HG02840 (cell line): Measurements from ENCODE around the gene PHETA1.

Experiments used
- ATAC-seq: cut with Tn5 transposase; IDR thresholded peaks from one replicate; pipeline ENCODE4 v1.9.1; 2021; ENCODE audit warnings: mild to moderate bottlenecking, moderate library complexity, moderate number of reproducible peaks; ENCODE audit not compliant: unreplicated experiment, low FRiP score

PHETA1 gene

DNA sequence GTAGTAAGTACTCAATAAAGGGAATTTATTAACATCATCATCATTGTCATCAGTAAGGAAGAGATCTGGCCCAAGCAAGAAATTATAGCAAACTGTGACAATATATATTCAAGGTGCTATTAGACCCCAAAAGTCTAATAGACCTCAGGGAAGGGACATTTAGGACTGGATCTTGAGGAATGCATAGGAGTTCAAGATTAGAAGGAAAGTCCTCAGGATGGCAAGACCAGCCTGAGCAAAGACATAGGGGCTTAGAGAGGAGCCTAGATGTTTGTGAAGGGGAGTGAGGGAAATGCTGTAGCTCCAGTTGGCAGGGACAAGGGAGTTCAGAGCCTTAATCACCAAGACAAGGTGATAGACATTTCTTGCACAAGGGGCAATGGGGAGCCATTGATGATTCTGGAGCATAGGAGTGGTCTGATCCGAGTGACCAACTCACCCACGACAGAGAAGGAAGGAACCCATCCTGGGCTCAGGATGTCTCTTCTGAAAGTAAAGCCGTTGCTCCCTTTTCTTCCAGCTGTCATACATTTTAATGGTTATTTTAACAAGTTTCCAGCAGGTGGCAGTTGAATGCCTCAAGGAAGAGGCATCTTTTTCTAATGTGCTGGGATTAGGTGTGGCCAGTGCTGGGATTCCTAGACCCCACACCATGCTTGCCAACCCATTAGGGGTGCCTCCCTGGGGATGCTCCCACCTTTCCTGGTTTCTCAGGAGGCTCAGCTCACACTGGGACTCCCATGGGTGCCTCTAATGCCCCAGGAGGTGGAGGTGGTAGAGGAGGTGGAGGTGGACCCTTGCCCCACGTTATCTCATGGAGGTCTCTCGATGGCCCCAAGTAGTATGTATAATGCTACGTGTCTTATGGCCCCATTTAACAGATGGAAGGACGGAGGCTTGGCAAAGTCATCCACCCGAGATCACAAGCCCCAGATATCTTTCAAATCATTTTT is 37.8 kb downstream of the PHETA1 start:
- ATAC-seq: no peak

DNA sequence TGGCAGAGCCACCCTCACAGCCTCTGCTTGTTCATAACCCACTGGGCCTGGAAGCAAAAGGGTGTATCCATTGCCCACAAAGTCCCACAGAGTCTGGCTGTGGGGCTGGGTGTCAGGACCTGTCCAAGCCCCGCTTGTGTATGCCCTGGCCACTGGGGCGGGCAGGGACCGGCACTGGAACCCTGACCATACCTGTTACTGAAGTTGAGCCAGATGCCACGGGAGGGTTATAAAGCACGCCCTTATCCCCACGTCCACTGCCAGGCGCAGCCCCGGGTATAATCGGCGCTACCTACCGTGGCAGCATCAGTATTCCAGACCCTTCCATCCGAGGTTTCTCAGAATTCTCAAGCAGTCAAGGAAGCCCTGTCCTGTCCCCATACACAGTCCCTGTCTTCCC is 40.8 kb downstream of the PHETA1 start:
- ATAC-seq: no peak

DNA sequence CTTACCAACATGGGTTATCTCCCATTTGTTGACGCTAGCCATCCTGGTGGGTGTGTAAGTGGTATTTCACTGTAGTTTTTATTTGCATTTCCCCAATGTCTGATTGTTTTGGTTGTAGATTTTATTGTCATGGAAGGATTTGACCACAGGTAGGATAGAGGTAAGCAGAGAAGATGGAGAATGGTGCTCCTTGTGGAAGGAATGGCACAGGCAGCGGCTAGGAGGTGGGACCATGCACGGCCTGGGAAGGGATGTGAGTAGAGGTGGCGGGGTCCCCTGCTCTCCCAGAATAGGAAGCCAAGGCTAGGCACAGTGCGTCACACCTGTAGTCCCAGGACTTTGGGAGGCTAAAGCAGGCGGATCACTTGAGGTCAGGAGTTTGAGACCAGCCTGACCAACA is 41.4 kb downstream of the PHETA1 start:
- ATAC-seq: no peak

DNA sequence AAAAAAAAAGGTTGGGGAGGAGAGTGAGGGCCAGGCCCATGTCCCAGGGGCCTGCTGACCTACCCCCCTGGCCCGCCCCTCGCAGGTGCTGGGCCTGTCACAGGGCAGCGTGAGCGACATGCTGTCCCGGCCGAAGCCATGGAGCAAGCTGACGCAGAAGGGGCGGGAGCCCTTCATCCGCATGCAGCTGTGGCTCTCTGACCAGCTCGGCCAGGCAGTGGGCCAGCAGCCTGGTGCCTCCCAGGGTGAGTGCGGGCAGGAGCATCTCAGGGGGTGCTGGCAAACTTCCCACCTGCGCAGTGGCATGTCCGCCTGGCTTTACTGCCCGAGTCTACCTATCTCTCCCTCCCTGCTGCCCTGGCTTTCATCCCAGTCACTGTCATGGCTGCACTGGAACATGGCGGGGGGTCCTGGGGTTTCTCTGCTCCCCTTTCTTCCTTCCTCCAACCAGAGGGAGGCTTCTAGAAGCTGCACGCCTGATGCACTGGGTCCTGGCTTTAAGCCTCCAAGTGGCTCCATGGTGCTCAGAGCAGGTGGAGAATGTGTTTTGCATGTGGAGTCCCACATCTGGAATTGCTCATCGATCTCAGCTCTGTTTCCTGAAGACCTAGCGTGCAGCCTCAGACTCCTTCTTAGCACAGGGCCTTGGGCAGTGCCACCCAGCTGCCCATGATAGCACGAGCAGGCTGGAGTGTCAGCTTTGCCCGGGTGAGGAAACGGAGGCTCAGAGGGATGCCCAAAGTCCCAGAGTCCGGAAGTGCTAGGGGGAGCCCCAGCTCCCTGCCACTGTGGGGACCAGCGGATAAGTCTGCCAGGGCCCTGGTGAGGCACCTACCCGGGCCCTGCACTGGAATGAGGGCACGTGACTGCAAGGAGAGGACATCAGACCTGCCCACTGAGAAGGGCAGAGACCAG is 46.3 kb downstream of the PHETA1 start:
- no peak for ATAC-seq

DNA sequence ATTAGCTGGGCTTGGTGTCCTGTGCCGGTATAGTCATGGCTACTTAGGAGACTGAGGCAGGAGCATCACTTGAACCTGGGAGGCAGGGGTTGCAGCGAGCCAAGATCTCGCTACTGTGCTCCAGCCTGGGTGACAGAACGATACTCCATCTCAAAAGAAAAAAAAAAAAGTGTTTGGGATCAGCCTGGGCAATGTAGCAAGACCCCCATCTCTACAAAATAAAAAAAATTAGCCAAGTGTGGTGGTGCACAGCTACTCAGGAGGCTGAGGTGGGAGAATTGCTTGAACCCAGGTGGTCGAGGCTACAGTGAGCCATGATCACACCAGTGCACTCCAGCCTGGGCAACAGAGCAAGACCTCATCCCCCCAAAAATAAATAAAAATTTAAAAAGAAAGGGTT is 47.6 kb downstream of the PHETA1 start:
- no peak for ATAC-seq

DNA sequence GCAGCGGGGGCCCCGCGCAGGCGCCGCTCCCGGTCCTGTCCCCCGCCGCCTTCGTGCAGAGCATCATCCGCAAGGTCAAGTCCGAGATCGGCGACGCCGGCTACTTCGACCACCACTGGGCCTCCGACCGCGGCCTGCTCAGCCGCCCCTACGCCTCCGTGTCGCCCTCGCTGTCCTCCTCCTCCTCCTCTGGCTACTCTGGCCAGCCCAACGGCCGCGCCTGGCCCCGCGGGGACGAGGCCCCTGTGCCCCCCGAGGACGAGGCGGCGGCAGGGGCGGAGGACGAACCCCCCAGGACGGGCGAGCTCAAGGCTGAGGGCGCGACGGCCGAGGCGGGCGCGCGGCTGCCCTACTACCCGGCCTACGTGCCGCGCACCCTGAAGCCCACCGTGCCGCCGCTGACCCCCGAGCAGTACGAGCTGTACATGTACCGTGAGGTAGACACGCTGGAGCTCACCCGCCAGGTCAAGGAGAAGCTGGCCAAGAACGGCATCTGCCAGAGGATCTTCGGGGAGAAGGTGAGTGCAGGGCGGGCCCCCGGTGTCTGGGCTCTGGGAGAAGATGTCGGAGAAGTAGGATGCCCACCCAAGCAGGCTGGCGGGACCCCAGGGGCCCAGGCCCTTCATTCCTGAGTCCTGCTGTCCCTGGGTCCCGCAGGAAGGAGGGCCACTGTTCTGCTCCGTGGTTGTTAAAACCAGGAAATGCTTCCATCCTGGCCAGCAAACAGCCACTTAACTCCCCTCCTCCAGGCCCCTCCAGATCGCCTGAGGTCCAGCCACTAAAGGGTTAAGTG is 48.4 kb downstream of the PHETA1 start:
- ATAC-seq: no peak

DNA sequence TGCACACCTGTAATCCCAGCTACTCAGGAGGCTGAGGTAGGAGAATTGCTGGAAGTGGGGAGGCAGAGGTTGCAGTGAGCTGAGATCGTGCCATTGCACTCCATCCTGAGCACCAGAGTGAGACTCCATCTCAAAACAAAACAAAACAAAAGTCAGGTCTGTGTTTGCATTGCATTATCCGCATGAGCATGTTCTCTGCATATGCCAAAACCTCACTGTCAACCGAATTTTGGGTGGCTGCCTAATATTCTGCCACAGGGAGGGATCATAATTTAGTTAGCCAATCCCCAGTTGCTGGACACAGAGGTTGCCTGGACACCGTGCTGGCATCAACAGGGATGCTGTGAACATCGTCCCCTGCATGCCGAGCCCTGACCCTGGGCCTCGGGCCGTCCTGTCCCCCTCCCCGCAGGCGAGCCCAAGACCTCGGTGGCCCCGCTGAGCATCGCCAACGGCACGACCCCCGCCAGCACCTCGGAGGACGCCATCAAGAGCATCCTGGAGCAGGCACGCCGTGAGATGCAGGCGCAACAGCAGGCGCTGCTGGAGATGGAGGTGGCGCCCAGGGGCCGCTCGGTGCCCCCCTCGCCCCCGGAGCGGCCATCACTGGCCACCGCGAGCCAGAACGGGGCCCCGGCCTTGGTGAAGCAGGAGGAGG is 49.2 kb downstream of the PHETA1 start:
- no peak for ATAC-seq

DNA sequence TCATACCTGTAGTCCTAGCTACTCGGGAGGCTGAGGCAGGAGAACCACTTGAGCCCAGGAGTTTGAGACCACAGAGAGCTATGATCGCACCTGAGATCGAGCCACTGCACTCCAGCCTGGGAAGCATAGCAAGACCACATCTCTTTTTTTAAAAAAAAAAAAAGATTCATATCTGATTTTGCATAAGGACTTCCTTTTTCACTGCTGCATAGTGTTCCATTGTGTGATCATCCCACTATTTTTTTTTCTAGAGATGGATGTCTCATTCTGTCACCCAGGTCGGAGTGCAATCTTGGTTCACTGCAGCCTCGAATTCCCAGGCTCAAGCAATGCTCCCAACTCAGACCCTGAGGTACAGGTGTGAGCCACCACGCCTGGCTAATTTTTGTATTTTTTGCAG is 50.4 kb downstream of the PHETA1 start:
- no peak for ATAC-seq

DNA sequence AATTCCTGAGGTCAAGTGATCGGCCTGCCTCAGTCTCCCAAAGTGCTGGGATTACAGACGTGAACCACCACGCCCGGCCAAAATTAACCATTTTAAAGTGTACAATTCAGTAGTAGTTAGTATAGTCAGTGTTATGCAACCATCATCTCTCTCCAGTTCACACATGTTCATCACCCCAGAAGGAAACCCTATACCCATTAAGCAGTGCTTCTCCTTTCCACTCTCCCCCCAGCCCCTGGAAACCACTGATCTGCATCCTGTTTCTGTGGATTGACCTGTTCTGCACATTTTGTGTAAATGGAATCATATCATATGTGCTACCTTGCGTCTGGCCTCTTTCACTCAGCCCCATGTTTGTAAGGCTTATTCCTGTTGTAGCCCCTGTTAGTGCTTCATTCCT is 52.2 kb downstream of the PHETA1 start:
- no peak for ATAC-seq

DNA sequence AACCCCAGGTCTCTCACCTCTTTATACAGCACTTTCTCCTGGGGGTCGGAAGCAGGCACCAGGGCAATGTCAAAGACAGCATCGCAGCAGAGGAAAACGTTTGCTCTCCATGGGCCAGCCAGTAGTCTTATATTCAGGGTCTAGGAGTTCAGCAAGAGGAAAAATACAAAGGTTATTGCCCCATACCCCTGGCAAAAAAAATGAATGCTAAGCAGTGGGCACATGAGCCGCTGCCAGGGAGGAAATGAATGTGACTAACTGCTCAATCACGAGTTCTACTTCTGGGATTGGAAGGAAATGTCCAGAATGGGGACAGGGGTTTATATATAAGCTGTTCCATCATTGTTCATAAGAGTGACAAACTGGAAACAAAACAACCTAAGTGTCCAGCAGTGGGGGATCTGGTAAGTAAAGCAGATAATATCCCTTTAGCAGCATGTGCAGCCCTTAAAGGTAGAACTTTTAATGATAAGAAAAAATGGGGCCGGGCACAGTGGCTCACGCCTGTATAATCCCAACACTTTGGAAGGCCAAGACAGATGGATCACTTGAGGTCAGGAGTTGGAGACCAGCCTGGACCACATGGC is 53.8 kb downstream of the PHETA1 start:
- no peak for ATAC-seq

DNA sequence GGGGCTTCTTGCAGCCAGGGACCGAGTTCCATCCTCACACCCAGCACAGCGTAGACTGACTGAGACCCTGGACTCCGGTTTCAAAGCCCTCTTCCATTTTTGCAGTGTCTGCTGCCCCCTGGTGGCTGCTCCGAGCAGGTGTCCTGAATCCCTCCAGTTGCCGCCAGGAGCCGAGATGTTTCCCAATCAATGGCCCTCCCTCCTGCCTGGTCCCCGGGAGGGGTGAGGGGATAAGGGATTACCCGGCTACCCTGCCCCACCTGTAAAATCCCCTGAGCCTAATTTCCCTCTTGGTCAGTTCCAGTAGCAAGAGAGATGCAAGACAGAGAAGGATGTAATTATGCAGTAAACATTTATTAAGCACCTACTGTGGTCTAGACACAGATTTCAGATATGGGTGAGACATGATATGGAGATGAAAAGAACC is 55.0 kb downstream of the PHETA1 start:
- no peak for ATAC-seq

DNA sequence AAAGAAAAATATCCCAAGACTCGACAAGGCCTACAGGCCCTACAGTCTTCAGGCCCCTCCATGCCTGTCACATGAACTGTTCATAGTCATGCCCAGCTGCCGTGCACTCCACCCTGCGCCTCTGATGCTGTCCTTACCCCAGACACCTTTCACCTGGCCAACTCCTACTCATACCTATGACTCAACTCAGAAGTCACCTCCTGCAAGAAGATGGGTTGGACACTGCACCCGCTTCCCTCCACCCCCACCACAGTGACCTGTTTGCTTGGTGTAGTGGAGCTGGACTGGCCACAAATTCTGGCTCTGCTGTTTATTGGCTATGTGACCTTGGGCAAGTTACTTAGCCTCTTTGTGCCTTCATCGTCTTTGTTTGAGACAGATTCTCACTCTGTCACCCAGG is 56.2 kb downstream of the PHETA1 start:
- no peak for ATAC-seq

DNA sequence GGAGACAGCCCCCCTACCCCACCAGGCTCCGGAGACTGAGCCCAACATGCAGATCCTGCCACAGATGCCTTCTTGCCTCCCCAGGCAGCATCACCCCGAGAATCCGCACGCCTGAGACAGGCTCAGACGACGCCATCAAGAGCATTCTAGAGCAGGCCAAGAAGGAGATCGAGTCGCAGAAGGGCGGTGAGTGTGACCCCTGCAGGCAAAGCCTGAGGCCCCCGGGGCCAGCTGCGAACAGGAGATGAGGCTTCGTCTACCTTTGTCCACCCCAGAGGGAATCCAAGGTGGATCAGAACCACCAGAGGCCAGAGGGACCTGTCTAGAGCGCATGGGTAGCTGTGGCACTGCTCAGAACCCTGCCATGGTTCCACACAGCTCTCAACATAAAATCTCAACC is 56.9 kb downstream of the PHETA1 start:
- no peak for ATAC-seq

DNA sequence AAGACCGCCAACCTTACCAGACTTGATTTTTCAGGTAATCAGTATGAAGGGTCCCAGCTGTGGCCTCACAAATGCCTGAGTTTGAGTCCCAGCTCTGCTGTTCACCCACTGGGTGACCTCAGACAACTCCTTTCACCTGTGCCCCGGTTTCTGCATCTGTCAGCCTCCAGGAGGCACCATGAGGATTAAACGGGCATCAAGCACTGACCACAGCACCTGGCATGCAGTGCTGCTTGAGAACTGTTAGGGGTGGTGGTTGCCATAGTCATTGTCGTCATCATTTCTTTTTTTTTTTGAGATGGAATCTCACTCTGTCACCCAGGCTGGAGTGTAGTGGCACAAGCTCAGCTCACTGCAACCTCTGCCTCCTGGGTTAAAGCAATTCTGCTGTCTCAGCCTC is 57.9 kb downstream of the PHETA1 start:
- no peak for ATAC-seq
